CD14-positive monocyte (primary cell): ENCODE results near the gene CNTRL. TPM values are rescaled to one million over a fixed set of nuclear protein-coding genes. Genes with fewer than 3 reads are reported as not detected.

Experiments
- DNase-seq, 3 donors: peaks; one replicate each; pipeline ENCODE4 v3.0.0-alpha.2; 2011 to 2022
- H2AFZ ChIP-seq: 2 replicates; pipeline ENCODE4 v1.6.0; 2012; ENCODE audit warnings: mild to moderate bottlenecking, low read depth, low read length, inconsistent platforms; ENCODE audit not compliant: insufficient read depth, poor library complexity, severe bottlenecking
- H3K27ac ChIP-seq, 2 donors: 1 replicate in 1 of 2; 2 replicates in 1 of 2; pipeline ENCODE4 v1.5.1; 2012 to 2013; ENCODE audit warnings: low read length in 2 of 2, control low read depth in 1 of 2, inconsistent platforms in 1 of 2, low read depth in 1 of 2, mild to moderate bottlenecking in 1 of 2
- H3K27me3 ChIP-seq, 2 donors: one replicate each; pipeline versions ENCODE4 v1.6.0 to v1.6.1; 2011 to 2013; ENCODE audit warnings: low read length in 2 of 2; ENCODE audit not compliant: control insufficient read depth in 2 of 2, insufficient read depth in 2 of 2
- H3K36me3 ChIP-seq, 2 donors: replicated peaks in 1 of 2; 1 replicate in 1 of 2; 2 replicates in 1 of 2; pipeline versions ENCODE4 v1.5.1 to v1.6.1; 2012 to 2013; ENCODE audit warnings: low read length in 2 of 2, control low read depth in 1 of 2, inconsistent platforms in 1 of 2, mild to moderate bottlenecking in 1 of 2; ENCODE audit not compliant: insufficient read depth in 2 of 2, control insufficient read depth in 1 of 2
- H3K4me1 ChIP-seq, 2 donors: 1 replicate in 1 of 2; 2 replicates in 1 of 2; pipeline versions ENCODE4 v1.5.1 to v1.6.1; 2012 to 2013; ENCODE audit warnings: low read length in 2 of 2, control low read depth in 1 of 2, inconsistent platforms in 1 of 2, mild to moderate bottlenecking in 1 of 2, moderate library complexity in 1 of 2; ENCODE audit not compliant: insufficient read depth in 2 of 2, control insufficient read depth in 1 of 2
- H3K4me2 ChIP-seq: replicated peaks from 2 replicates; pipeline ENCODE3; 2012; ENCODE audit warnings: low read length, moderate library complexity, mild to moderate bottlenecking; ENCODE audit not compliant: poor library complexity, severe bottlenecking; ENCODE audit errors: extremely low read depth
- H3K4me3 ChIP-seq, 3 experiments: fragments of 200-600 bp in 1 of 3; sonication (generic) in 1 of 3; replicated peaks in 1 of 3; 1 replicate in 2 of 3; 2 replicates in 1 of 3; pipeline ENCODE4 v1.5.1; 2011 to 2013; ENCODE audit warnings: low read length in 3 of 3, mild to moderate bottlenecking in 3 of 3, control low read depth in 2 of 3, low read depth in 2 of 3, inconsistent platforms in 1 of 3, moderate library complexity in 1 of 3
- H3K79me2 ChIP-seq: 2 replicates; pipeline ENCODE4 v1.6.0; 2012; ENCODE audit warnings: mild to moderate bottlenecking, control low read depth, inconsistent platforms, low read length, moderate library complexity; ENCODE audit not compliant: insufficient read depth
- H3K9ac ChIP-seq: 2 replicates; pipeline ENCODE4 v1.6.0; 2017; ENCODE audit warnings: low read length, mild to moderate bottlenecking; ENCODE audit not compliant: insufficient read depth, poor library complexity, severe bottlenecking
- H3K9me3 ChIP-seq, 2 donors: replicated peaks in 1 of 2; 1 replicate in 1 of 2; 2 replicates in 1 of 2; pipeline versions ENCODE4 v1.5.1 to v1.6.1; 2012 to 2013; ENCODE audit warnings: low read length in 2 of 2, control low read depth in 1 of 2; ENCODE audit not compliant: control insufficient read depth in 1 of 2, insufficient read depth in 1 of 2
- H4K20me1 ChIP-seq: 2 replicates; pipeline ENCODE4 v1.6.0; 2012; ENCODE audit warnings: mild to moderate bottlenecking, low read length, control low read depth, moderate library complexity; ENCODE audit not compliant: insufficient read depth
- H3K27ac Mint-ChIP-seq, 7 donors: one replicate each; pipeline ENCODE4 v1.8.0; 2020; ENCODE audit warnings: mild to moderate bottlenecking in 7 of 7, mixed read lengths in 7 of 7, moderate library complexity in 6 of 7, inconsistent platforms in 2 of 7
- H3K27me3 Mint-ChIP-seq, 3 donors: one replicate each; pipeline ENCODE4 v1.8.0; 2021 to 2022; ENCODE audit warnings: low read depth in 3 of 3, mild to moderate bottlenecking in 3 of 3, mixed read lengths in 3 of 3, moderate library complexity in 3 of 3, inconsistent platforms in 1 of 3
- H3K36me3 Mint-ChIP-seq, 2 donors: one replicate each; pipeline ENCODE4 v1.8.0; 2020; ENCODE audit warnings: mixed read lengths in 2 of 2, inconsistent platforms in 1 of 2, mild to moderate bottlenecking in 1 of 2
- H3K4me1 Mint-ChIP-seq: one replicate; pipeline ENCODE4 v1.8.0; 2020; ENCODE audit warnings: mild to moderate bottlenecking, mixed read lengths
- H3K4me3 Mint-ChIP-seq, 2 donors: one replicate each; pipeline ENCODE4 v1.8.0; 2020; ENCODE audit warnings: mild to moderate bottlenecking in 2 of 2, mixed read lengths in 2 of 2, moderate library complexity in 1 of 2
- H3K9me3 Mint-ChIP-seq, 7 donors: one replicate each; pipeline ENCODE4 v1.8.0; 2020 to 2022; ENCODE audit warnings: mixed read lengths in 7 of 7, mild to moderate bottlenecking in 6 of 7, moderate library complexity in 6 of 7, inconsistent platforms in 2 of 7
- CTCF ChIP-seq: fragments of 200-600 bp; IDR thresholded peaks from one replicate; pipeline ENCODE4 v1.8.0; 2022; ENCODE audit warnings: antibody characterized with exemption, mild to moderate bottlenecking
- WGBS: methylation state at CpG from one replicate; pipeline ENCODE4 v1.1.5; 2013; ENCODE audit warnings: missing lambda C conversion rate; ENCODE audit not compliant: insufficient coverage; 5-methylcytosine and 5-hydroxymethylcytosine counted together
- intact Hi-C, 2 donors: fragments of 100-400 bp; cut with micrococcal nuclease; formaldehyde crosslinking; loops; one replicate each; pipeline versions ENCODE4 v1.15.0 to v1.15.1; 2023
- polyA plus RNA-seq, 3 donors: library from polyadenylated mRNA; depleted of rRNA in 1 of 3; unstranded in 2 of 3; stranded (reverse) in 1 of 3; fragments of 300-500 nt in 2 of 3; fragments of >200 nt in 1 of 3; fragmentation: Illumina TruSeq in 2 of 3; gene quantifications; 1 replicate in 2 of 3; 2 replicates in 1 of 3; pipeline ENCODE4 v1.2.3, GENCODE V29; 2012 to 2021

CNTRL gene
- polyA plus RNA-seq, 3 donors = 3.9 to 26.8 (median 4.8) TPM

- no peak overlapping the region for H3K27ac ChIP-seq
- H3K4me1 Mint-ChIP-seq = no peaks in the 10 kb centered on the region
- no peak overlapping the region for H3K27ac Mint-ChIP-seq
- H3K27me3 ChIP-seq = no peaks in the 10 kb centered on the region
- no peaks in the 10 kb centered on the region for H3K4me1 ChIP-seq
- no peak overlapping the region for H2AFZ ChIP-seq
- H3K36me3 ChIP-seq = peaks cover 91 to 100% of the 10 kb centered on the region in 2 donors
- no peak overlapping the region for H3K4me3 ChIP-seq
- H3K4me3 Mint-ChIP-seq = no peak overlapping the region
- no peaks in the 10 kb centered on the region for H3K9me3 ChIP-seq
- DNase-seq = no peak
- H3K4me2 ChIP-seq = no peak overlapping the region
- H4K20me1 ChIP-seq = peaks cover 18% of the 10 kb centered on the region
- peaks cover 3% of the 10 kb centered on the region for H3K79me2 ChIP-seq
- intact Hi-C loops = no loop called here
- peaks cover 88 to 90% of the 10 kb centered on the region in 2 donors for H3K36me3 Mint-ChIP-seq
- H3K9me3 Mint-ChIP-seq = no peaks in the 10 kb centered on the region
- H3K9ac ChIP-seq = no peak overlapping the region
- WGBS = no CpG with 5 or more reads among the region's 1 CpG
- TF ChIP-seq CTCF = no peak
- H3K27me3 Mint-ChIP-seq = no peaks in the 10 kb centered on the region
Observed at GRCh38 chr9:121172726-121173487, 98.2 kb downstream of the CNTRL start.

GRCh38 chr9:121173501-121173900, 98.7 kb downstream of the CNTRL start:
- H3K27ac Mint-ChIP-seq = peak overlapping the region in 2 of 7 donors; percentile 16 to 38
- intact Hi-C loops = no loop called here
- H3K9me3 Mint-ChIP-seq = no peaks in the 10 kb centered on the region
- no peak for TF ChIP-seq CTCF
- no peak overlapping the region for H3K9ac ChIP-seq
- H3K9me3 ChIP-seq = no peaks in the 10 kb centered on the region
- no peak overlapping the region for H3K4me3 Mint-ChIP-seq
- no peak overlapping the region for H3K4me2 ChIP-seq
- H3K27me3 ChIP-seq = no peaks in the 10 kb centered on the region
- H3K4me3 ChIP-seq = no peak overlapping the region
- peaks cover 88 to 100% of the 10 kb centered on the region in 2 donors for H3K36me3 ChIP-seq
- peaks cover 22% of the 10 kb centered on the region for H4K20me1 ChIP-seq
- H3K27ac ChIP-seq = no peak overlapping the region
- H3K4me1 ChIP-seq = no peaks in the 10 kb centered on the region
- H3K4me1 Mint-ChIP-seq = no peaks in the 10 kb centered on the region
- peaks cover 87 to 90% of the 10 kb centered on the region in 2 donors for H3K36me3 Mint-ChIP-seq
- no peak overlapping the region for H2AFZ ChIP-seq
- DNase-seq = no peak
- H3K27me3 Mint-ChIP-seq = no peaks in the 10 kb centered on the region
- 100% methylated on average over 1 of the region's 7 CpGs for WGBS
- peaks cover 3% of the 10 kb centered on the region for H3K79me2 ChIP-seq
